BJ (cell line): ENCODE measurements around the gene HDHD3. TPM values are rescaled to one million over a fixed set of nuclear protein-coding genes. Genes with fewer than 3 reads are reported as not detected.

Experiments used
- CTCF ChIA-PET: fragments of 350-600 bp; formaldehyde crosslinking; extraction: SDS; loops from one replicate; lab custom pipeline; 2021; ENCODE audit warnings: antibody characterized with exemption, inconsistent platforms; lab: Yijun Ruan, JAX
- POLR2A ChIA-PET: fragments of 300-600 bp; sonication (Branson Sonifier 250); formaldehyde crosslinking; extraction: SDS; loops from one replicate; lab custom pipeline; 2021; ENCODE audit warnings: antibody characterized with exemption; lab: Charles Lee
- DNase-seq: peaks from one replicate; pipeline ENCODE4 v3.0.0-alpha.2; 2011; ENCODE audit warnings: low read depth
- H3K27me3 ChIP-seq: 2 replicates; pipeline ENCODE4 v1.6.0; 2011; ENCODE audit warnings: low read length; ENCODE audit not compliant: control insufficient read depth, insufficient read depth
- H3K36me3 ChIP-seq: 2 replicates; pipeline ENCODE4 v1.5.1; 2011; ENCODE audit warnings: low read length; ENCODE audit not compliant: control insufficient read depth, insufficient read depth
- H3K4me3 ChIP-seq: 2 replicates; pipeline ENCODE4 v1.5.1; 2011; ENCODE audit warnings: low read depth, mild to moderate bottlenecking, control low read depth, low read length
- polyA plus RNA-seq: library from polyadenylated mRNA; depleted of rRNA; stranded (reverse); fragments of >200 nt; gene quantifications from 2 replicates; pipeline ENCODE4 v1.2.3, GENCODE V29; 2011
- TF ChIP-seq, protein P1 (sequence below): IDR thresholded peaks from 2 replicates; pipeline ENCODE4 v1.5.1; 2011; ENCODE audit warnings: low read depth, mild to moderate bottlenecking, control low read depth, inconsistent platforms, low read length, moderate library complexity; ENCODE audit not compliant: insufficient read depth

Gene HDHD3
- polyA plus RNA-seq, 1 experiment, result 14.2 TPM

DNA sequence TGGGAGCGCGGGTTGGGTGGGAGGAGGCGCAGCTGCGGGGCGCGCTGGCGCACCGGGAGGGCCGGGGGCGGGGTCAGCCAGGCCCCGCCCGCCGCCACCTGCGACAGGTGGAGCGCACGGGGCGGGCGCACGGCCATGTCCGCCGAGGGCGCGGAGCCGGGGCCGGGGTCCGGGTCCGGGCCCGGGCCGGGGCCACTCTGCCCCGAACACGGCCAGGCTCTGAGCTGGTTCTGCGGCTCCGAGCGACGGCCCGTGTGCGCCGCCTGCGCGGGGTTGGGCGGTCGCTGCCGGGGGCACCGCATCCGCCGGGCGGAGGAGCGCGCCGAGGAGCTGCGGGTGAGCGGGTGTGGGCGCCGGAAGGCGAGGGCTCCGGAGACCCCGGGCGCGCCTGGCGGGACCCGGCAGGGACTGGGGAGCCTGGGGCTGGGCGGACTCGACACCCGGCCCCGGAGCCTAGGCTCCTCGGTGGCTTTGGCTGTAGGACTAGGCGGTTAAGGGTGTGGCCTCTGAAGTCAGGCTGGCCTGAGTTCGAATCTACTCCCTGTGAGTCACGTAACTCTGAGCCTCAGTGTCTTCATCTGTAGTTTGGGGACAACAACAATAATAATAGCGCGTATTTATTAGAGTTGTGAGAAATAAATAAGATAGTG, 27.2 kb downstream of the HDHD3 start, which contains the start of gene BSPRY:
TSS of gene BSPRY (plus strand) at position 97 of the 650 bp plus-strand sequence. CDS start at position 136, 39 bp downstream.
- Histone ChIP-seq H3K27me3 (peaks cover 37% of the 10 kb centered on the region), H3K4me3 (peak within 1 kb of the TSS; percentile 19; the same call in 1 of the 2 replicates), H3K36me3 (no peaks in the 10 kb centered on the region)
- TF ChIP-seq, protein P1, sequence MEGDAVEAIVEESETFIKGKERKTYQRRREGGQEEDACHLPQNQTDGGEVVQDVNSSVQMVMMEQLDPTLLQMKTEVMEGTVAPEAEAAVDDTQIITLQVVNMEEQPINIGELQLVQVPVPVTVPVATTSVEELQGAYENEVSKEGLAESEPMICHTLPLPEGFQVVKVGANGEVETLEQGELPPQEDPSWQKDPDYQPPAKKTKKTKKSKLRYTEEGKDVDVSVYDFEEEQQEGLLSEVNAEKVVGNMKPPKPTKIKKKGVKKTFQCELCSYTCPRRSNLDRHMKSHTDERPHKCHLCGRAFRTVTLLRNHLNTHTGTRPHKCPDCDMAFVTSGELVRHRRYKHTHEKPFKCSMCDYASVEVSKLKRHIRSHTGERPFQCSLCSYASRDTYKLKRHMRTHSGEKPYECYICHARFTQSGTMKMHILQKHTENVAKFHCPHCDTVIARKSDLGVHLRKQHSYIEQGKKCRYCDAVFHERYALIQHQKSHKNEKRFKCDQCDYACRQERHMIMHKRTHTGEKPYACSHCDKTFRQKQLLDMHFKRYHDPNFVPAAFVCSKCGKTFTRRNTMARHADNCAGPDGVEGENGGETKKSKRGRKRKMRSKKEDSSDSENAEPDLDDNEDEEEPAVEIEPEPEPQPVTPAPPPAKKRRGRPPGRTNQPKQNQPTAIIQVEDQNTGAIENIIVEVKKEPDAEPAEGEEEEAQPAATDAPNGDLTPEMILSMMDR, result no peak
- ChIA-PET POLR2A (no interaction called here), CTCF (interaction anchor here (0.7 to 4.4 kb wide), 4 partner anchors 9 to 52 kb away, joined by 3 to 16 read pairs (median 5); partner anchors contain the start of genes ALAD and WDR31)
- no peak for DNase-seq

DNA sequence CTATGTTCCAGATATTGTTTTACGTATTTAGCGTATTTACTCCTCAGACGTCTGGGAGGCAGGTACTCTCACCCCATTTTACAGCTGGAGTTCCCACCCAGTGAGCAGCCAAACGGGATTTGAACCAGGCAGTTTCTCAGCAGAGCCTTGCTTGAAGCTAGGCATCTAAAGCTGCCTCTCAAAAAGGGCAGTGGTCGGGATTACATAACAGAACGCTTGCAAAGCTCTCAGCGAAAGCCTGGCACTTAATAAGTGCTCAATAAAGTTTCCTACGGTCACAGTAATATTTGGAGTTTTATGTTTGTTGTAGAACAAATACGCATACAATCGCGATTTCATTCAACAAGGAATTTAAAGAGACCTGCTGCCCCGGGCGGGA, 27.7 kb downstream of the HDHD3 start:
- POLR2A ChIA-PET, result no interaction called here
- Histone ChIP-seq H3K36me3 (no peaks in the 10 kb centered on the region), H3K4me3 (no peak overlapping the region), H3K27me3 (peaks cover 35% of the 10 kb centered on the region)
- TF ChIP-seq, protein P1, result no peak
- CTCF ChIA-PET, result interaction anchor here (0.7 to 4.4 kb wide), 3 partner anchors 9 to 52 kb away, joined by 3 to 16 read pairs (median 7); partner anchors contain the start of genes ALAD and WDR31
- no peak for DNase-seq

DNA sequence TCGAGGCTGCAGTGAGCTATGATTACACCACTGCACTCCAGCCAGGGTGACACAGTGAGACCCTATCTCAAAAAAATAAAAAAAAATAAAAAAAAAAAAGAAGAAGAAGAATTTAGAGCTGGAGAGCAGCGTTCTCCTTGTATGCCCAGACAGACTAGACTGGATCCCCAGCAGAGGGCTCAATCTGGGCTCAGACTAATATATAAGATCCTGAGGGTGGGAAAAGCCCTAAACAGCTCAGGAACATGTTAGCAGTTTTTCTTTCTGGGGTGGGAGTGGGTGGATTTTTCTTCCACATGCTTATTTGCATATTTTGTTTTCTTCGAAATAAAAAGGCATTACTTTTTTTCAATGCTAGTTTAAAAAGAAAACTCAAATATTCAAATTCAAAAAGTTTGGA, 28.3 kb downstream of the HDHD3 start:
- TF ChIP-seq, protein P1, result 0 out of 2 replicates have a peak, but pooled peaks have one; percentile 9
- Histone ChIP-seq H3K4me3 (no peak overlapping the region), H3K27me3 (peaks cover 33% of the 10 kb centered on the region), H3K36me3 (no peaks in the 10 kb centered on the region)
- CTCF ChIA-PET, result interaction anchor here (1.2 to 4.4 kb wide), 3 partner anchors 8 to 53 kb away, joined by 5 to 16 read pairs (median 7); partner anchors contain the start of genes ALAD and WDR31
- POLR2A ChIA-PET, result no interaction called here
- DNase-seq, result no peak

DNA sequence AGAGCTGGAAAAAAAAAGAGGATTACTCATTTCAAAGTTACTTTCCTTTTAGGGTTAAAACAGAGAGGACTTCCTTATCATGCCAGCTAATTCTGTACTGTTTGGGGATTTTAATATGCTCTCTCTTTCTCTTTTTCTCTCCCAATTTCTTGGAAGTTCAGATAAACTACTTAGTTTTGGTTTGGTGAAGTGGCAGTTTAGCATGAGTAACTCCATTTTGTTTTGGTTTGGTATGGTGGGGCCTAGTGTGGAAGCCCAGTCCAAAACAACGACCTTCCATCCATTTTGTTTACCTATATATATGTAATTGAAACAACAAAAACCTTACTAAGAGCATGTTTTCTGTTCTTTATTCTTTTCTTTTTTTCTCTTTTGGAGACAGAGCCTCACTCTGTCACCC, 31.1 kb downstream of the HDHD3 start:
- H3K27me3 ChIP-seq, result peaks cover 15% of the 10 kb centered on the region
- CTCF ChIA-PET, result interaction anchor here (1.2 to 1.5 kb wide), 2 partner anchors 13 to 55 kb away, joined by 3 to 5 read pairs; partner anchors contain the start of gene ALAD
- POLR2A ChIA-PET, result interaction anchor here (0.8 kb wide), 1 partner anchor 77 kb away, joined by 3 read pairs; no protein-coding TSS in a partner anchor
- no peak for DNase-seq
- H3K36me3 ChIP-seq, result no peaks in the 10 kb centered on the region
- TF ChIP-seq, protein P1, result no peak
- H3K4me3 ChIP-seq, result no peak overlapping the region

DNA sequence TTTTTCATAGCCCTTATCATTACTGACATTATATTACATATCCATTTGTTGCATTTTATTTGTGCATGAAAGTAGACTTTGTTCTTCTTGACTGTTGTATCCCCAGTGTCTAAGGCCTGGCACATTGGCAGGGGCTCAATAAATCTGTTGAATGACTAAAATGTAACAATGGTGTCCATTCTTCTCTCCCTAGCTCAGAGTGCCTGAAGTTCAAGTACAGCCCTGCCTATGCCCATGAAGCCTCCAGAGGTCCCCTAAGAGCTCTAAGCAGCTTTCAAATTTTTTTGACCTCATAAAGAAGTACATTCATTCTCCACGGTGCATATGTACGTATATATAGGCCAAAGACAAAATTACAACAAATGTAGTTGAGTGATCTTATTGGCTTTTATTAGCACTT, 31.6 kb downstream of the HDHD3 start:
- CTCF ChIA-PET, result interaction anchor here (1.2 to 1.5 kb wide), 3 partner anchors 13 to 56 kb away, joined by 3 to 5 read pairs (median 3); partner anchors contain the start of gene ALAD

More for the DNA sequence above, 31.6 kb downstream of the HDHD3 start:
- POLR2A ChIA-PET, result interaction anchor here (0.8 kb wide), 1 partner anchor 77 kb away, joined by 3 read pairs; no protein-coding TSS in a partner anchor
- TF ChIP-seq, protein P1, result no peak
- no peak for DNase-seq
- Histone ChIP-seq H3K4me3 (no peak overlapping the region), H3K27me3 (peaks cover 11% of the 10 kb centered on the region), H3K36me3 (no peaks in the 10 kb centered on the region)
